CD14-positive monocyte (primary cell): ENCODE measurements around the gene PKM. TPM values are rescaled to one million over a fixed set of nuclear protein-coding genes. Genes with fewer than 3 reads are reported as not detected.
A peak's percentile ranks its signal among the peaks of the same experiment; 100 is the strongest.

ENCODE experiments used
- DNase-seq, 3 donors: peaks; one replicate each; pipeline ENCODE4 v3.0.0-alpha.2; 2011 to 2022
- H2AFZ ChIP-seq: 2 replicates; pipeline ENCODE4 v1.6.0; 2012; ENCODE audit warnings: mild to moderate bottlenecking, low read depth, low read length, inconsistent platforms; ENCODE audit not compliant: insufficient read depth, poor library complexity, severe bottlenecking
- H3K27ac ChIP-seq, 2 donors: 1 replicate in 1 of 2; 2 replicates in 1 of 2; pipeline ENCODE4 v1.5.1; 2012 to 2013; ENCODE audit warnings: low read length in 2 of 2, control low read depth in 1 of 2, inconsistent platforms in 1 of 2, low read depth in 1 of 2, mild to moderate bottlenecking in 1 of 2
- H3K27me3 ChIP-seq, 2 donors: one replicate each; pipeline versions ENCODE4 v1.6.0 to v1.6.1; 2011 to 2013; ENCODE audit warnings: low read length in 2 of 2; ENCODE audit not compliant: control insufficient read depth in 2 of 2, insufficient read depth in 2 of 2
- H3K36me3 ChIP-seq, 2 donors: replicated peaks in 1 of 2; 1 replicate in 1 of 2; 2 replicates in 1 of 2; pipeline versions ENCODE4 v1.5.1 to v1.6.1; 2012 to 2013; ENCODE audit warnings: low read length in 2 of 2, control low read depth in 1 of 2, inconsistent platforms in 1 of 2, mild to moderate bottlenecking in 1 of 2; ENCODE audit not compliant: insufficient read depth in 2 of 2, control insufficient read depth in 1 of 2
- H3K4me1 ChIP-seq, 2 donors: 1 replicate in 1 of 2; 2 replicates in 1 of 2; pipeline versions ENCODE4 v1.5.1 to v1.6.1; 2012 to 2013; ENCODE audit warnings: low read length in 2 of 2, control low read depth in 1 of 2, inconsistent platforms in 1 of 2, mild to moderate bottlenecking in 1 of 2, moderate library complexity in 1 of 2; ENCODE audit not compliant: insufficient read depth in 2 of 2, control insufficient read depth in 1 of 2
- H3K4me2 ChIP-seq: replicated peaks from 2 replicates; pipeline ENCODE3; 2012; ENCODE audit warnings: low read length, moderate library complexity, mild to moderate bottlenecking; ENCODE audit not compliant: poor library complexity, severe bottlenecking; ENCODE audit errors: extremely low read depth
- H3K4me3 ChIP-seq, 3 experiments: fragments of 200-600 bp in 1 of 3; sonication (generic) in 1 of 3; replicated peaks in 1 of 3; 1 replicate in 2 of 3; 2 replicates in 1 of 3; pipeline ENCODE4 v1.5.1; 2011 to 2013; ENCODE audit warnings: low read length in 3 of 3, mild to moderate bottlenecking in 3 of 3, control low read depth in 2 of 3, low read depth in 2 of 3, inconsistent platforms in 1 of 3, moderate library complexity in 1 of 3
- H3K79me2 ChIP-seq: 2 replicates; pipeline ENCODE4 v1.6.0; 2012; ENCODE audit warnings: mild to moderate bottlenecking, control low read depth, inconsistent platforms, low read length, moderate library complexity; ENCODE audit not compliant: insufficient read depth
- H3K9ac ChIP-seq: 2 replicates; pipeline ENCODE4 v1.6.0; 2017; ENCODE audit warnings: low read length, mild to moderate bottlenecking; ENCODE audit not compliant: insufficient read depth, poor library complexity, severe bottlenecking
- H3K9me3 ChIP-seq, 2 donors: replicated peaks in 1 of 2; 1 replicate in 1 of 2; 2 replicates in 1 of 2; pipeline versions ENCODE4 v1.5.1 to v1.6.1; 2012 to 2013; ENCODE audit warnings: low read length in 2 of 2, control low read depth in 1 of 2; ENCODE audit not compliant: control insufficient read depth in 1 of 2, insufficient read depth in 1 of 2
- H4K20me1 ChIP-seq: 2 replicates; pipeline ENCODE4 v1.6.0; 2012; ENCODE audit warnings: mild to moderate bottlenecking, low read length, control low read depth, moderate library complexity; ENCODE audit not compliant: insufficient read depth
- H3K27ac Mint-ChIP-seq, 7 donors: one replicate each; pipeline ENCODE4 v1.8.0; 2020; ENCODE audit warnings: mild to moderate bottlenecking in 7 of 7, mixed read lengths in 7 of 7, moderate library complexity in 6 of 7, inconsistent platforms in 2 of 7
- H3K27me3 Mint-ChIP-seq, 3 donors: one replicate each; pipeline ENCODE4 v1.8.0; 2021 to 2022; ENCODE audit warnings: low read depth in 3 of 3, mild to moderate bottlenecking in 3 of 3, mixed read lengths in 3 of 3, moderate library complexity in 3 of 3, inconsistent platforms in 1 of 3
- H3K36me3 Mint-ChIP-seq, 2 donors: one replicate each; pipeline ENCODE4 v1.8.0; 2020; ENCODE audit warnings: mixed read lengths in 2 of 2, inconsistent platforms in 1 of 2, mild to moderate bottlenecking in 1 of 2
- H3K4me1 Mint-ChIP-seq: one replicate; pipeline ENCODE4 v1.8.0; 2020; ENCODE audit warnings: mild to moderate bottlenecking, mixed read lengths
- H3K4me3 Mint-ChIP-seq, 2 donors: one replicate each; pipeline ENCODE4 v1.8.0; 2020; ENCODE audit warnings: mild to moderate bottlenecking in 2 of 2, mixed read lengths in 2 of 2, moderate library complexity in 1 of 2
- H3K9me3 Mint-ChIP-seq, 7 donors: one replicate each; pipeline ENCODE4 v1.8.0; 2020 to 2022; ENCODE audit warnings: mixed read lengths in 7 of 7, mild to moderate bottlenecking in 6 of 7, moderate library complexity in 6 of 7, inconsistent platforms in 2 of 7
- CTCF ChIP-seq: fragments of 200-600 bp; IDR thresholded peaks from one replicate; pipeline ENCODE4 v1.8.0; 2022; ENCODE audit warnings: antibody characterized with exemption, mild to moderate bottlenecking
- WGBS: methylation state at CpG from one replicate; pipeline ENCODE4 v1.1.5; 2013; ENCODE audit warnings: missing lambda C conversion rate; ENCODE audit not compliant: insufficient coverage; 5-methylcytosine and 5-hydroxymethylcytosine counted together
- intact Hi-C, 2 donors: fragments of 100-400 bp; cut with micrococcal nuclease; formaldehyde crosslinking; loops; one replicate each; pipeline versions ENCODE4 v1.15.0 to v1.15.1; 2023
- polyA plus RNA-seq, 3 donors: library from polyadenylated mRNA; depleted of rRNA in 1 of 3; unstranded in 2 of 3; stranded (reverse) in 1 of 3; fragments of 300-500 nt in 2 of 3; fragments of >200 nt in 1 of 3; fragmentation: Illumina TruSeq in 2 of 3; gene quantifications; 1 replicate in 2 of 3; 2 replicates in 1 of 3; pipeline ENCODE4 v1.2.3, GENCODE V29; 2012 to 2021

PKM gene
- polyA plus RNA-seq, 3 donors = 544 to 999 (median 986) TPM

GRCh38 chr15:72229076-72229946 is 1.7 kb downstream of the PKM start:
- Mint-ChIP-seq H3K4me3 (peak overlapping the region; percentile 94 to 99), H3K4me1 (peaks cover 64% of the 10 kb centered on the region), H3K27me3 (no peaks in the 10 kb centered on the region), H3K9me3 (peaks cover 0 to 2% (median 0%) of the 10 kb centered on the region in 7 donors), H3K36me3 (peaks cover 8 to 18% of the 10 kb centered on the region in 2 donors), H3K27ac (peak overlapping the region; percentile 98 to 100 (median 99))
- peak; percentile 14 to 51 (median 28) for DNase-seq
- Histone ChIP-seq H3K4me2 (peak overlapping the region; percentile 86), H2AFZ (no peak overlapping the region), H3K9ac (peak overlapping the region; percentile 98), H3K79me2 (peaks cover 70% of the 10 kb centered on the region), H3K4me3 (peak overlapping the region; percentile 91 to 95 (median 95)), H3K4me1 (peaks cover 69 to 77% of the 10 kb centered on the region in 2 donors), H3K27ac (peak overlapping the region; percentile 98 to 100), H3K36me3 (peaks cover 0 to 11% of the 10 kb centered on the region in 2 donors), H3K27me3 (no peaks in the 10 kb centered on the region), H3K9me3 (no peaks in the 10 kb centered on the region), H4K20me1 (peaks cover 33% of the 10 kb centered on the region)
- WGBS = 0% methylated on average over 4 of the region's 25 CpGs
- no peak for TF ChIP-seq CTCF
- intact Hi-C loops = loop anchor here in 1 of 2 donors (5.0 kb wide), 1 partner anchor 143 kb away; no protein-coding TSS in a partner anchor

DNA sequence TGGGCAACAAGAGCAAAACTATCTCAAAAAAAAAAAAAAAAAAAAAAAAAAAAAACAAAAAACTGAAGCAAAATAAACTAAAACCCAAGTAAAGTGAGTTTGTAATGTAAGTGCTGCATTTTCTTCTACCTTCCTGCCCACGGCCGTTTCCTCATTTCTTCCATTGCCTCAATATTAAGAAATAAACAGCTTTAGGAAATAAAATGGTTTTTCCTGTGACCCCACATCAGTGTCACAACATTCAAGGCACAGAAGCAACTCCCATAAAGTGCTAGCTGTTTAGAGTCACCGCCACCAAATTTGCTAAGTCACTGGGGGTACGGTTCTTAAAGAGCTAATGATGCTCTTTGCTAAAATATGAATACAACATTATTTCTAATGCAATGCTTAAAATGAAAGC is 3.3 kb downstream of the PKM start:
- H3K4me1 Mint-ChIP-seq = peaks cover 66% of the 10 kb centered on the region
- intact Hi-C loops = loop anchor here in 1 of 2 donors (1.0 to 5.0 kb wide), 2 partner anchors 10 to 145 kb away; no protein-coding TSS in a partner anchor
- no peak for TF ChIP-seq CTCF
- Histone ChIP-seq H2AFZ (no peak overlapping the region), H3K27me3 (no peaks in the 10 kb centered on the region), H3K36me3 (peaks cover 5 to 27% of the 10 kb centered on the region in 2 donors), H3K4me1 (peaks cover 70 to 77% of the 10 kb centered on the region in 2 donors), H3K9ac (peak overlapping the region; percentile 98), H3K79me2 (peaks cover 83% of the 10 kb centered on the region), H4K20me1 (peaks cover 49% of the 10 kb centered on the region), H3K4me2 (peak overlapping the region; percentile 86), H3K9me3 (no peaks in the 10 kb centered on the region), H3K27ac (peak overlapping the region; percentile 98 to 100), H3K4me3 (peak overlapping the region; percentile 29 to 91 (median 46))
- no CpG with 5 or more reads among the region's 4 CpGs for WGBS
- H3K9me3 Mint-ChIP-seq = peaks cover 0 to 2% (median 0%) of the 10 kb centered on the region in 7 donors
- H3K4me3 Mint-ChIP-seq = peak overlapping the region; percentile 94 to 99
- no peaks in the 10 kb centered on the region for H3K27me3 Mint-ChIP-seq
- H3K27ac Mint-ChIP-seq = peak overlapping the region; percentile 98 to 100 (median 99)
- peaks cover 22 to 34% of the 10 kb centered on the region in 2 donors for H3K36me3 Mint-ChIP-seq
- peak; percentile 89 to 94 (median 93) for DNase-seq
